Measurements from ENCODE around the gene RAMP2.

RAMP2 gene

GRCh38 chr17:42795465-42795864 lies 34.4 kb downstream of the RAMP2 start:
- DNase-seq, result no peak

GRCh38 chr17:42796066-42796758 lies 35.2 kb downstream of the RAMP2 start:
- DNase-seq, result no peak

- no peak for DNase-seq
Observed at GRCh38 chr17:42797067-42798007, 36.3 kb downstream of the RAMP2 start.

GRCh38 chr17:42798011-42798382 lies 37.0 kb downstream of the RAMP2 start:
- no peak for DNase-seq

GRCh38 chr17:42798383-42799380 lies 37.7 kb downstream of the RAMP2 start, which contains the start of the genes CNTD1 and COA3:
Gene CNTD1, plus strand, starts transcription at chr17:42798861. Its CDS starts 207 bp downstream, at chr17:42799068.
Gene COA3, minus strand, starts transcription at chr17:42798704. Its CDS starts 23 bp downstream, at chr17:42798681.
- peak; percentile 69 for DNase-seq

- no peak for DNase-seq
Observed at GRCh38 chr17:42803074-42803883, 42.3 kb downstream of the RAMP2 start.

- no peak for DNase-seq
Observed at GRCh38 chr17:42804918-42805367, 43.9 kb downstream of the RAMP2 start.

- DNase-seq, result no peak
Observed at GRCh38 chr17:42806249-42806648, 45.2 kb downstream of the RAMP2 start.

GRCh38 chr17:42809250-42809649 lies 48.2 kb downstream of the RAMP2 start:
- DNase-seq, result no peak

All from NCI-H1105 (cell line).